GM12801 (cell line): ENCODE results near the gene CCL7.

Source experiments
- CTCF ChIP-seq: IDR thresholded peaks from one replicate; pipeline ENCODE4 v1.5.1; 2011; ENCODE audit warnings: control low read depth; ENCODE audit not compliant: insufficient read length; ENCODE audit errors: extremely low read depth

CCL7 gene

GRCh38 chr17:34249061-34249460 lies 21.0 kb upstream of the CCL7 start:
- no peak for TF ChIP-seq CTCF

GRCh38 chr17:34249478-34249877 lies 20.5 kb upstream of the CCL7 start:
- no peak for TF ChIP-seq CTCF

GRCh38 chr17:34251186-34251585 lies 18.8 kb upstream of the CCL7 start:
- TF ChIP-seq CTCF: no peak

GRCh38 chr17:34252095-34252443 lies 18.0 kb upstream of the CCL7 start:
- no peak for TF ChIP-seq CTCF

- no peak for TF ChIP-seq CTCF
These were observed 17.4 kb upstream of the CCL7 start for GRCh38 chr17:34252444-34253138.

GRCh38 chr17:34253139-34253525 lies 16.9 kb upstream of the CCL7 start:
- no peak for TF ChIP-seq CTCF

GRCh38 chr17:34254146-34254545 lies 15.9 kb upstream of the CCL7 start:
- no peak for TF ChIP-seq CTCF
